Measurements from ENCODE around the gene STK16. TPM values are rescaled to one million over a fixed set of nuclear protein-coding genes. Genes with fewer than 3 reads are reported as not detected.

The STK16 gene
- total and polyA plus RNA-seq, 2 of the 13 experiments (the other 11 are each of a cell fraction or from before 2014, with no cell fraction given): 28.0 to 50.9 TPM

DNA sequence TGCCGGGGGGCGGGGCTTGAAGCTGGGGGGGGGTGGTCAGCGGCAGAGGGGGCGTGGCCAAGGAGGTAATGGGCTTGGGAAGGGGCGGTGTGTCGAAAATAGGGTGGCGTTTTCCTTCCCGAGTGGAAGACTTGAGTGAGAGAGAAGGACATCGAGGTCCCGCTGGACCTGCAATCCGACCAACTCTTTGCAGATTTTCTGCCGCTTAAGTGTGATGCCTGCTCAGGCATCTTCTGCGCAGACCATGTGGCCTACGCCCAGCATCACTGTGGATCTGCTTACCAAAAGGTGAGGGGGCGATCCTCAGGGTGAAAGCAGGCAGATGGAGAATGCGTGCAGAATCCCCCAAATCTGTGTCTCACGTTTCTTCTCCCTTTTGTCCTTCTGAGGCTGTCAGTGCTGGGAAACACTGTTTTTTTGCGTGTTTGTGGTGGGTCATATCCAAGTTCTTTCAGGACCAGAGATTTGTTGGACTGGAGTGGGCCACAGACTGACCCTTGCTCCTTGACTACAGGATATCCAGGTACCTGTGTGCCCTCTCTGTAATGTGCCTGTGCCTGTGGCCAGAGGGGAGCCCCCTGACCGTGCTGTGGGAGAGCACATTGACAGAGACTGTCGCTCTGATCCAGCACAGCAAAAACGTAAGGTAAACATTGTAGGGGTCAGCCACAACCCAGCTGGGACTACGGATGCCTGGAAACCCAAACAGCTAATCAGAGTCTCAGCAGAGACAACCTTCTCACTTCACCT is 38.0 kb upstream of the STK16 start (continued):
- TF ChIP-seq ZNF460 (CRISPR knock-in tag; IDR thresholded peaks at IDR 0.05; ENCODE audit: borderline replicate concordance) (no peak), TMF1 (CRISPR knock-in tag; IDR thresholded peaks at IDR 0.05; ENCODE audit: low read depth) (no peak), ATF1 (CRISPR knock-in tag; IDR thresholded peaks at IDR 0.05) (no peak)

DNA sequence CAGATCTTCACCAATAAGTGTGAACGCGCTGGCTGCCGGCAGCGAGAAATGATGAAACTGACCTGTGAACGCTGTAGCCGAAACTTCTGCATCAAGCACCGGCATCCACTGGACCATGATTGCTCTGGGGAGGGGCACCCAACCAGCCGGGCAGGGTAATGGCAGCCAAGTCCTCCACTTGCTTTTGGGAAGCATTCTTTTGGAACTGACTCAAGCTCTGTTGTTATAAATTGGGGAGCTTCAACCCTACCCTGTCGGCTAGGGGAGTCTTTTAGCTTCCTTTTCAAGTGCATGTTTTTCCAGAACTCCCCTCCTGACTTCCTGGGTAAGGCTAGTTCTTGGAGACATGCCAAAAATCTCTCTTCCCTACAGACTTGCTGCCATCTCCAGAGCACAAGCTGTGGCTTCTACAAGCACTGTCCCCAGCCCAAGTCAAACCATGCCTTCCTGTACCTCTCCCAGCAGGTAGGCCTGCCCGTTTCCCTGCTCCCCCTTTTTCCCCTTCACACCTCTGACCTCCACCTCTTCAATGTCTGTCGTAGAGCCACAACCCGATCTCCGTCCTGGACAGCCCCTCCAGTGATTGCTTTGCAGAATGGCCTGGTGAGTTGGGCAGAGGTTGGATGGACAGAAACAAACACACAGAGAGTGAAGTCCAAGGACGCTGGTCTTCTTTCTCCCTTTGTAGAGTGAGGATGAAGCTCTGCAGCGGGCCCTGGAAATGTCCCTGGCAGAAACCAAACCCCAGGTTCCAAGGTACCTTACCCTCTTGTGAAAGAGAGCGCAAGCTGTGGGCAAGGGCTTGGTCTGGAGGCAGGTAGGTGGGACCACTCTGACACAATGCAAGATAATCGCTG is 37.2 kb upstream of the STK16 start:
- H3K9me3 ChIP-seq (ENCODE audit: low read length): no peaks in the 10 kb centered on the region
- ATAC-seq: peak; percentile 53
- TF ChIP-seq NCOA2 (CRISPR knock-in tag; IDR thresholded peaks at IDR 0.05) (peak; percentile 75), RFX3 (CRISPR knock-in tag; IDR thresholded peaks at IDR 0.05) (no peak), ZNF570 (CRISPR knock-in tag; IDR thresholded peaks at IDR 0.05; ENCODE audit: borderline replicate concordance) (no peak), ZNF234 (CRISPR knock-in tag; conservative IDR thresholded peaks at IDR 0.05) (no peak), ZBTB3 (CRISPR knock-in tag; IDR thresholded peaks at IDR 0.05; ENCODE audit: borderline replicate concordance, low read depth) (0 out of 2 replicates have a peak, but pooled peaks have one; percentile 44), HNRNPL (IDR thresholded peaks at IDR 0.05; ENCODE audit: low read depth, low read length) (peak; percentile 76; the same call in 1 of the 2 replicates), POLR2G (IDR thresholded peaks at IDR 0.05; ENCODE audit: low read depth, low read length) (peak; percentile 73), ZNF350 (CRISPR knock-in tag; IDR thresholded peaks at IDR 0.05; ENCODE audit: borderline replicate concordance, low read depth) (peak; percentile 89), POLR2AphosphoS2 (IDR thresholded peaks at IDR 0.05; ENCODE audit: low read depth, low read length) (no peak; the same call in 1 of the 2 replicates)
- TF ChIP-seq, protein P1, sequence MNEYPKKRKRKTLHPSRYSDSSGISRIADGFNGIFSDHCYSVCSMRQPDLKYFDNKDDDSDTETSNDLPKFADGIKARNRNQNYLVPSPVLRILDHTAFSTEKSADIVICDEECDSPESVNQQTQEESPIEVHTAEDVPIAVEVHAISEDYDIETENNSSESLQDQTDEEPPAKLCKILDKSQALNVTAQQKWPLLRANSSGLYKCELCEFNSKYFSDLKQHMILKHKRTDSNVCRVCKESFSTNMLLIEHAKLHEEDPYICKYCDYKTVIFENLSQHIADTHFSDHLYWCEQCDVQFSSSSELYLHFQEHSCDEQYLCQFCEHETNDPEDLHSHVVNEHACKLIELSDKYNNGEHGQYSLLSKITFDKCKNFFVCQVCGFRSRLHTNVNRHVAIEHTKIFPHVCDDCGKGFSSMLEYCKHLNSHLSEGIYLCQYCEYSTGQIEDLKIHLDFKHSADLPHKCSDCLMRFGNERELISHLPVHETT (CRISPR knock-in tag; conservative IDR thresholded peaks at IDR 0.05): peak; percentile 70; the same call in 1 of the 2 replicates
- TF ChIP-seq, protein P2, sequence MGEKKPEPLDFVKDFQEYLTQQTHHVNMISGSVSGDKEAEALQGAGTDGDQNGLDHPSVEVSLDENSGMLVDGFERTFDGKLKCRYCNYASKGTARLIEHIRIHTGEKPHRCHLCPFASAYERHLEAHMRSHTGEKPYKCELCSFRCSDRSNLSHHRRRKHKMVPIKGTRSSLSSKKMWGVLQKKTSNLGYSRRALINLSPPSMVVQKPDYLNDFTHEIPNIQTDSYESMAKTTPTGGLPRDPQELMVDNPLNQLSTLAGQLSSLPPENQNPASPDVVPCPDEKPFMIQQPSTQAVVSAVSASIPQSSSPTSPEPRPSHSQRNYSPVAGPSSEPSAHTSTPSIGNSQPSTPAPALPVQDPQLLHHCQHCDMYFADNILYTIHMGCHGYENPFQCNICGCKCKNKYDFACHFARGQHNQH (CRISPR knock-in tag; IDR thresholded peaks at IDR 0.05): peak; percentile 62; the same call in 1 of the 2 replicates
- TF ChIP-seq, protein P3, sequence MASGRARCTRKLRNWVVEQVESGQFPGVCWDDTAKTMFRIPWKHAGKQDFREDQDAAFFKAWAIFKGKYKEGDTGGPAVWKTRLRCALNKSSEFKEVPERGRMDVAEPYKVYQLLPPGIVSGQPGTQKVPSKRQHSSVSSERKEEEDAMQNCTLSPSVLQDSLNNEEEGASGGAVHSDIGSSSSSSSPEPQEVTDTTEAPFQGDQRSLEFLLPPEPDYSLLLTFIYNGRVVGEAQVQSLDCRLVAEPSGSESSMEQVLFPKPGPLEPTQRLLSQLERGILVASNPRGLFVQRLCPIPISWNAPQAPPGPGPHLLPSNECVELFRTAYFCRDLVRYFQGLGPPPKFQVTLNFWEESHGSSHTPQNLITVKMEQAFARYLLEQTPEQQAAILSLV (CRISPR knock-in tag; IDR thresholded peaks at IDR 0.05; ENCODE audit: borderline replicate concordance): 0 out of 2 replicates have a peak, but pooled peaks have one; percentile 50

More for the DNA sequence above, 37.2 kb upstream of the STK16 start:
- peak overlapping the region; percentile 77 for H3K9ac ChIP-seq (ENCODE audit: insufficient read depth, low read depth, low read length)
- in situ Hi-C loops (cut with HindIII; ENCODE audit: extremely low pct_ligation_motif_present, low pct_unique_long_range_greater_than_20kb): loop anchor here (5.0 kb wide), 1 partner anchor 36 kb away; the partner anchor contains the start of gene SLC23A3
- 4% methylated on average over 17 of the region's 17 CpGs for WGBS (ENCODE audit: low lambda C conversion rate)
- peak overlapping the region; percentile 100 for H3K4me2 ChIP-seq (ENCODE audit: low read depth, low read length)
- POLR2A ChIA-PET: interaction anchor here (0.7 to 5.6 kb wide), 22 partner anchors 9 to 363 kb away, joined by 3 to 227 read pairs (median 6); partner anchors contain the start of genes ABCB6, ANKZF1, ATG9A and CNPPD1
- intact Hi-C loops (cut with micrococcal nuclease; ENCODE audit: unreplicated experiment): loop anchor here (1.0 kb wide), 3 partner anchors 9 to 48 kb away; partner anchors contain the start of gene NHEJ1
- H3K4me1 ChIP-seq (ENCODE audit: insufficient read depth, low read length): peaks cover 54% of the 10 kb centered on the region
- H3K36me3 ChIP-seq (replicated peaks in 1 of 2; ENCODE audit: control insufficient read depth in 1 of 2, insufficient read depth in 2 of 2, low read length in 2 of 2): peaks cover 18 to 32% of the 10 kb centered on the region in 2 experiments
- BruUV-seq (replicated peaks): TSS peak; percentile 20
- DNase-seq (ENCODE audit: low spot score) (peak; percentile 90), FAIRE-seq (peak; percentile 98)
- H3K79me2 ChIP-seq (ENCODE audit: insufficient read depth, low read length): peaks cover 6% of the 10 kb centered on the region
- H3K27ac ChIP-seq (ENCODE audit: extremely low read length, insufficient read depth, low read length): peak overlapping the region; percentile 95
- H2AFZ ChIP-seq (ENCODE audit: low read length): no peak overlapping the region
- H3K27me3 ChIP-seq (ENCODE audit: control insufficient read depth in 1 of 2, insufficient read depth in 2 of 2, low read length in 2 of 2): no peaks in the 10 kb centered on the region; a peak in 1 of 5 replicates
- H4K20me1 ChIP-seq (ENCODE audit: insufficient read depth, low read length): no peaks in the 10 kb centered on the region
- CTCF ChIA-PET (ENCODE audit: low intra/inter-chr PET ratio, low total read pairs): interaction anchor here (2.6 kb wide), 1 partner anchor 37 kb away, joined by 8 read pairs; no protein-coding TSS in a partner anchor
- peak overlapping the region; percentile 65 to 86 (median 69) for H3K4me3 ChIP-seq (replicated peaks in 1 of 3; ENCODE audit: insufficient read depth in 1 of 3, low read depth in 2 of 3, low read length in 3 of 3)
